Measurements from ENCODE around the gene KIAA0753.

GRCh38 chr17:6661464-6661848 is 20.9 kb upstream of the KIAA0753 start:
- TF ChIP-seq, protein P1, sequence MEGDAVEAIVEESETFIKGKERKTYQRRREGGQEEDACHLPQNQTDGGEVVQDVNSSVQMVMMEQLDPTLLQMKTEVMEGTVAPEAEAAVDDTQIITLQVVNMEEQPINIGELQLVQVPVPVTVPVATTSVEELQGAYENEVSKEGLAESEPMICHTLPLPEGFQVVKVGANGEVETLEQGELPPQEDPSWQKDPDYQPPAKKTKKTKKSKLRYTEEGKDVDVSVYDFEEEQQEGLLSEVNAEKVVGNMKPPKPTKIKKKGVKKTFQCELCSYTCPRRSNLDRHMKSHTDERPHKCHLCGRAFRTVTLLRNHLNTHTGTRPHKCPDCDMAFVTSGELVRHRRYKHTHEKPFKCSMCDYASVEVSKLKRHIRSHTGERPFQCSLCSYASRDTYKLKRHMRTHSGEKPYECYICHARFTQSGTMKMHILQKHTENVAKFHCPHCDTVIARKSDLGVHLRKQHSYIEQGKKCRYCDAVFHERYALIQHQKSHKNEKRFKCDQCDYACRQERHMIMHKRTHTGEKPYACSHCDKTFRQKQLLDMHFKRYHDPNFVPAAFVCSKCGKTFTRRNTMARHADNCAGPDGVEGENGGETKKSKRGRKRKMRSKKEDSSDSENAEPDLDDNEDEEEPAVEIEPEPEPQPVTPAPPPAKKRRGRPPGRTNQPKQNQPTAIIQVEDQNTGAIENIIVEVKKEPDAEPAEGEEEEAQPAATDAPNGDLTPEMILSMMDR (IDR thresholded peaks at IDR 0.05; ENCODE audit: low read depth, low read length), result no peak
- TF ChIP-seq POLR2A (IDR thresholded peaks at IDR 0.05; ENCODE audit: extremely low read depth, insufficient read length), result no peak
- TF ChIP-seq MYC (IDR thresholded peaks at IDR 0.05; ENCODE audit: low read depth, low read length), result no peak
- no peak for TF ChIP-seq MAX (IDR thresholded peaks at IDR 0.05; ENCODE audit: low read depth, low read length)

Measured in NB4 (cell line).